ENCODE measurements around the gene TRIM27.
"Not testable (repeated sequence)": the region's sequence is repeated elsewhere in the genome, so short reads cannot be mapped to it uniquely, and the experiment has no call there.

The TRIM27 gene, protein sequence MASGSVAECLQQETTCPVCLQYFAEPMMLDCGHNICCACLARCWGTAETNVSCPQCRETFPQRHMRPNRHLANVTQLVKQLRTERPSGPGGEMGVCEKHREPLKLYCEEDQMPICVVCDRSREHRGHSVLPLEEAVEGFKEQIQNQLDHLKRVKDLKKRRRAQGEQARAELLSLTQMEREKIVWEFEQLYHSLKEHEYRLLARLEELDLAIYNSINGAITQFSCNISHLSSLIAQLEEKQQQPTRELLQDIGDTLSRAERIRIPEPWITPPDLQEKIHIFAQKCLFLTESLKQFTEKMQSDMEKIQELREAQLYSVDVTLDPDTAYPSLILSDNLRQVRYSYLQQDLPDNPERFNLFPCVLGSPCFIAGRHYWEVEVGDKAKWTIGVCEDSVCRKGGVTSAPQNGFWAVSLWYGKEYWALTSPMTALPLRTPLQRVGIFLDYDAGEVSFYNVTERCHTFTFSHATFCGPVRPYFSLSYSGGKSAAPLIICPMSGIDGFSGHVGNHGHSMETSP

DNA sequence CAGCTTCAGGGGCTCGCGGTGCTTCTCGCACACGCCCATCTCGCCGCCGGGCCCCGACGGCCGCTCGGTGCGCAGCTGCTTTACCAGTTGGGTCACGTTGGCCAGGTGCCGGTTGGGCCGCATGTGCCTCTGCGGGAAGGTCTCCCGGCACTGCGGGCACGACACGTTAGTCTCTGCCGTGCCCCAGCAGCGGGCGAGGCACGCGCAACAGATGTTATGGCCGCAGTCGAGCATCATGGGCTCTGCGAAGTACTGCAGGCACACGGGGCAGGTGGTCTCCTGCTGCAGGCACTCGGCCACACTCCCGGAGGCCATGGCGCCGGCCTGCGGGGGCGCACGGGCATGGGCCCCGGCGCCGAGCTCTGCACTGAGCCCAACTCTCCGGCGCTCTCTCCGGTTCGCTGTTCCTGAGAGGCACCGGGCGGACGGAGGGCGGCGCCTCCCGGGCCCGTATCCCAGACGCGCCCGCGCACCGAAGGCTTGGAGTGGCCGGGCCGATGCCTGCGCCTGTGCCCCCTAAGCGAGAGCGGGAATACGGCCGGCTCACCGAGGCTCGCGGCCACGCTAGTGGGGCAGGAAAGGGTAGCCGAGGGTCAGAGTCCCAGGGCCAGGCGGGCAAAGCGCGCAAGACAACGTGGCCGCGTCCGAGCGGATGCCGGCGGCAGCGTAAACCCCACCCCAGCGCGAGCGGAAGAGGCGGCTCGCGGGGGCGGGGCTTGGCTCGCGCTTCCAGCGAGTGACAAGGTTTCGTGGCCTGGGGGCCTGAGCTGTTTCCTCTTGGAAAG lies at the start of gene TRIM27:
TRIM27 (minus strand) TSS at position 668 of the 785 bp plus-strand sequence; CDS start at position 315, 353 bp downstream.
- peak; percentile 77 to 79 for DNase-seq (ENCODE audit: low read depth in 2 of 2)

DNA sequence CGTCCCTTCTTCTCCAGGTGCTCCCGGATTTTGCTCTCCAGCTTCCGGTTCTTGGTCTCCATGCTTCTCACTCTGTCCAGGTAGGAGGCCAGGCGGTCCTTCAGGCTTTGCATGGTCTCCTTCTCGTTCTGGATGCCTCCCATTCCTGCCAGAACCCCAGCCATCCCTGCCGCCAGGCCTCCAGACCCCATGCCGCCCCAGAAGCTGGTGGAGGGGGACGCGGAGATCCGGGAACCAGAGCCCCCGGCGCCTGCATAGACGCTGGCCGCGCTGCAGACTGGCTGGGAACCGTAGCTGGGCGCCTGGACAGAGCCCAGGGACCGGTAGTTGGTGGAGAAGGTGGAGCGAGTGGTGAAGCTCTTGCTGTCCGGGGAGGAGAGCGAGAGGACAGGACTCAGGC lies 46.3 kb upstream of the TRIM27 start:
- not testable (repeated sequence) for DNase-seq (ENCODE audit: low read depth in 2 of 2)

DNA sequence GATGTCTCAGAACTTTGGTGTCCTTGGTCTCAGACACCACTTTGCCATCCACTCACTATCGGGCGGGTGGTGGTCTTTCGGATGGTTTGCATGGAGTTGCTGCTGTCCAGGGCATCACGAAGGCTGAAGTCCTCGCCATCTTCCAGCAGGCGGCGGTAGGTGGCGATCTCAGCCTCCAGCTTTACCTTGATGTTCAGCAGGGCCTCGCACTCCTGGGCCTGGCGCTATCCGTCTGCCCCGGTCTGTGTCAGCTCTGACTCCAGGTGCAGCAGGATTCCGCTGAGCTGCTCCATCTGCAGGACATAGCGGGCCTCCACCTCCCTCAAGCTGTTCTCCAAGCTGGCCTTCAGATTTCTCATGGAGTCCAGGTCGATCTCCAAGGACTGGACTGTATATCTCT lies 45.3 kb upstream of the TRIM27 start:
- DNase-seq (ENCODE audit: low read depth in 2 of 2) = no peak

DNA sequence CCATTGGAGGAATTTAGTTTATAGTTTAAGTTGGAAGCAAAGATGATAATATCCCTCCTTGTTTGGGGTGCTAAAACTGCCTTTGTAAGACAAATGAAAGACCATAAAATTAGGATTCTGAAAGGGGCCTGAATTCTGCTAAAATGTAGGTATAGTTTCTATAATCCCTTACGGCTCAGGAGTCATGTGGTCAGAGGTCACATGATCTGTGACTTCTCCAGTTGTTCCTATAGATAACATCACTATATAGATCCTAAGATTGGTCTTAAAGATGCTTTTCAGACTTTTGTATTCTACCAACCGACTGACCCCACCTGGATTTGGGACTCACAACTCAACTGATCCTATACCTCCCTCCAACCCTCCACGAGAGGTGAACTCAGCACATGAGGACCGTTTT lies 44.7 kb upstream of the TRIM27 start:
- no peak for DNase-seq (ENCODE audit: low read depth in 2 of 2)

DNA sequence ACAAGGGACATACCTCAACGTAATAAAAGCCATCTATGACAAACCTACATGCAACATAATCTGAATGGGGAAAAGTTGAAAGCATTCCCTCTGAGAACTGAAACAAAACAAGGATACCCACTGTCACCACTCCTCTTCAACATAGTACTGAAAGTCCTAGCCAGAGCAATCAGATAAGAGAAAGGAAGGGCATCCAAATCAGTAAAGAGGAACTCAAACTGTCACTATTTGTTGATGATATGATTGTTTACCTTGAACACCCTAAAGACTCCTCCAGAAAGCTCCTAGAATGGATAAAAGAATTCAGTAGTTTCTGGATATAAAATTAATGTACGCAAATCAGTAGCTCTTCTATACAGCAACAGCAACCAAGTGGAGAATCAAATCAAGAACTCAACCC lies 41.9 kb upstream of the TRIM27 start:
- no peak for DNase-seq (ENCODE audit: low read depth in 2 of 2)

DNA sequence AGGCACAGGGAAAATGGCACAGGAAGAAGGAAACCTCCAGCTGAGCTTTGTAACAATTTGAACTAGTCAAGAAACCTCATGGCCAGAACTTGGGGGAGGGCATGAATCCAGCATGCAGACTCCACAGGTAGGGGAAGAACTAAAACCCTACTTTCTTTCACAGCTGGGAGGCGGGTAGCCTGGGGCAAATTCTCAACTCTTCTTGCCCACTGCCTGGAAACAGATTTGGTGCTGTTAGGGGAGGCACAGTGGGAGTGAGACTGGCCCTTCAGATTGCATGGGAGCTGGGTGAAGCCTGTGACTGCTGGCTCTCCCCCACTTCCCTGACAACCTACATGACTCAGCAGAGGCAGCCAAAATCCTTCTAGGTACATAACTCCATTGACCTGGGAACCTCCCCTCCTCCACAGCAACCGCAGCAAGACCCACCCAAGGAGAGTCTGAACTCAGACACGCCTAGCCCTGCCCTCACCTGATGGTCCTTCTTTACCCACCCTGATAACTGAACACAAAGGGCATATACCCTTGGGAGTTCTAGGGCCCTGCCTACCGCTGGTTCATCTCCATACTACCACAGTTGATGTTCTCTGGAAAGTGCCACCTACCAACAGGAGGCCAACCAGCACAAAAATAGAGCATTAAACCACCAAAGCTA lies 37.2 kb upstream of the TRIM27 start:
- DNase-seq (ENCODE audit: low read depth in 2 of 2) = no peak

DNA sequence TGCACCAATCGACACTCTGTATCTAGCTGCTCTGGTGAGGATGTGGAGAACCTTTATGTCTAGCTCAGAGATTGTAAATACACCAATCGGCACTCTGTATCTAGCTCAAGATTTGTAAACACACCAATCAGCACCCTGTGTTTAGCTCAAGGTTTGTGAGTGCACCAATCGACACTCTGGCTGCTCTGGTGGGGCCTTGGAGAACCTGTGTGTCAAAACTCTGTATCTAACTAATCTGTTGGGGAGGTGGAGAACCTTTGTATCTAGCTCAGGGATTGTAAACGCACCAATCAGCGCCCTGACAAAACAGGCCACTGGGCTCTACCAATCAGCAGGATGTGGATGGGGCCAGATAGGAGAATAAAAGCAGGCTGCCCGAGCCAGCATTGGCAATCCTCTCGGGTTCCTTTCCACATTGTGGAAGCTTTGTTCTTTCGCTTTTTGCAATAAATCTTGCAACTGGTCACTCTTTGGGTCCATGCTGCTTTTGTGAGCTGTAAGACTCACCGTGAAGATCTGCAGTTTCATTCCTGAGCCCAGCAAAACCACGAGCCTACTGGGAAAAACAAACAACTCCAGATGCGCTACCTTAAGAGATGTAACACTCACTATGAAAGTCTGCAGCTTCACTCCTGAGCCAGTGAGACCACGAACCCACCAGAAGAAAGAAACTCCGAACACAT lies 34.9 kb upstream of the TRIM27 start:
- DNase-seq (ENCODE audit: low read depth in 2 of 2) = not testable (repeated sequence)

DNA sequence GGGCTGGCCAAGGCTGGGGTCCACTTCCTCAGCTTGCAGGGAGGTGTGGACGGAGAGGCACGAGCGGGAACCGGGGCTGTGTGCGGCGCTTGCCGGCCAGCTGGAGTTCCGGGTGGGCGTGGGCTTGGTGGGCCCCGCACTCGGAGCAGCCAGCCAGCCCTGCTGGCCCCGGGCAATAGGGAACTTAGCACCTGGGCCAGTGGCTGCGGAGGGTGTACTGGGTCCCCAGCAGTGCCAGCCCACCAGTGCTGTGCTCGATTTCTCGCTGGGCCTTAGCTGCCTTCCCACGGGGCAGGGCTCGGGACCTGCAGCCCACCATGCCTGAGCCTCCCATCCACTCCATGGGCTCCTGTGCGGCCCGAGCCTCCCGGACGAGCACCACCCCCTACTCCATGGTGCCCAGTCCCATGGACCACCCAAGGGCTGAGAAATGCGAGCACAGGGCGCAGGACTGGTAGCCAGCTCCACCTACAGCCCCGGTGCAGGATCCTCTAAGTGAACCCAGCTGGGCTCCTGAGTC lies 34.1 kb upstream of the TRIM27 start:
- not testable (repeated sequence) for DNase-seq (ENCODE audit: low read depth in 2 of 2)

DNA sequence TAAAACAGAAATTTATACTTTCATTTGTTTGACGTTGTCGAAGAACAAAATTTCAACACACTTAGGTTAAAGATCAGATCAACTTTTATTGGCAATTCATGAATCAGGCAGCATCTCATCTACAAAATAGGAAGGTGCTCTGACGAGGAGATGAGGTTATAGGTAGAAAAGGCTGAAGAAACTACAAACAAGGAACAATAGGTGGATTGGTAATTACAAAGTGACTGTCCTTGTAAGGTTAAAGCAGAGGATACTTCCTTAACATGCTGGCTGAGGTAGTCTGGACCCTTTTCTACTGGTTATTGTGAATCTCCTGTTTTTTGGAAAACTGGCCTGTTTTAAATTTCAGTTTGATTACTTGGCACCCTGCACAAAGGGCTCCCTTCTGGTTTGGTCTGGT lies 32.5 kb upstream of the TRIM27 start:
- no peak for DNase-seq (ENCODE audit: low read depth in 2 of 2)

DNA sequence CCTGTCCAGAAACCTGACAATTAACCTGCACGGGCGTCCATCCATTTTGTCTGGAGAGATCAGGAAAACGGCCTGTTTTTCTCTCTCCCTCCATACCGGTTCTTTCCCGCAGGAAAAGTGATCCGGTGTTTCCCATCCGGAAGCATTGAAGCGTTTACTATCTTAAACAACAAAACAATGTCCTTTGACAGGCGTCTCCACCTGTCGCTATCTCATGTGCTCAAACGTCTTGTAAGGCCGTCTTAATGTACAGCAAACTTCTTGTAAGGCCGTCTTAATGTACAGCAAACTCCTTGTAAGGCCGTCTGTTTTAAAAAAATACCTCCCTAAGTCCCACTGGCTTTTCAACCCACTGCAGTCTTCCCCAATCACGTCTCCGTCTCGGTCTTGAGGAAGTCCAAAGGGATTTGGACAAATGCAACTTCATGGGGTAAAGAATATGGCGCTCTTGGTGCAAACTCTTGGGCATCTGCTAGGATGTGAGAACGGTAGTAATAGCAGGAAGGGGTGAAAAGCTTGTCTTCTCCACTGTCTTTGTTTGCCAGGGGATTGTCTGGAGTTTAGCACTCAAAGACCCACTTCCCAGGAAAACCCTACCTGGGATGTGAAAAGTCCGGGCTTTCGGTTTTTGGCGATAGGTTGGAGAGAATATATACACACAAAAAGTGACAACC lies 29.9 kb upstream of the TRIM27 start:
- DNase-seq (ENCODE audit: low read depth in 2 of 2) = no peak

DNA sequence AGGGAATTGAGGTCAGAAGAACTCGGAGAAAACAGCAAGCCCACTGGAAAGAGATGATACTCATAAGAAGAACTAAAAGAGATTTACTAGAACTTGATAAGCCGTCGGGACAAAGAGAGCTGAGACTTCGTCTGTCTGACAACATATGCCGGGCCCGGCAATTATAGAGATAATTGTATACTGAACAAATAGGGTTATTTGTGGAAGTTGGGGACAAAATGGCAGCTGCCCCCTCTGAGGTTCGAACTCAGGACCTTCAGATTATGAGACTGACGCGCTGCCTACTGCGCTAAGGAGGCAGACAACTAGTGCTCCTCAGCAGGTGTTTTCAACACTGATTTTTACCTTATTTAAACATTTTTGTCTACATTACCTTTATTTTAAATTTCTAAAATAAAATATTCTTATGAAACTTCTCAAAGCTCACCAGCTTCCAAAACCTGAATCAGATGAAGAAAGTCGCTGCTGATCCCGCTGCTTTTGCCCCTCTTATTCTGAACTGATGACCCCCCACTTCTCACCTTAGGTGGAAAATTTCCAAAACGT lies 29.3 kb upstream of the TRIM27 start:
- DNase-seq (ENCODE audit: low read depth in 2 of 2) = peak; percentile 36 to 43

DNA sequence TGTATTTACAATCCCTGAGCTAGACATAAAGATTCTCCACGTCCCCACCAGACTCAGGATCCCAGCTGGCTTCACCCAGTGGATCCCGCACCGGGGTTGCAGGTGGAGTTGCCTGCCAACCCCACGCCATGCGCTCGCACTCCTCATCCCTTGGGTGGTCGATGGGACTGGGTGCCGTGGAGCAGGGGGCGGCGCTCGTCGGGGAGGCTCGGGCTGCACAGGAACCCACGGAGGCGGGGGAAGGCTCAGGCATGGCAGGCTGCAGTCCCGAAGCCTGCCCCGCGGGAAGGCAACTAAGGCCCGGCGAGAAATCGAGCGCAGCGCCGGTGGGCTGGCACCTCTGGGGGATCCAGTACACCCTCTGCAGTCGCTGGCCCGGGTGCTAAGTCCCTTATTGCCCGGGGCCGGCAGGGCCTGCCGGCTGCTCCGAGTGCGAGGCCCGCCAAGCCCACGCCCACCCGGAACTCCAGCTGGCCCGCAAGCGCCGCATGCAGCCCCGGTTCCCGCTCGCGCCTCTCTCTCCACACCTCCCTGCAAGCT lies 25.9 kb upstream of the TRIM27 start:
- not testable (repeated sequence) for DNase-seq (ENCODE audit: low read depth in 2 of 2)

DNA sequence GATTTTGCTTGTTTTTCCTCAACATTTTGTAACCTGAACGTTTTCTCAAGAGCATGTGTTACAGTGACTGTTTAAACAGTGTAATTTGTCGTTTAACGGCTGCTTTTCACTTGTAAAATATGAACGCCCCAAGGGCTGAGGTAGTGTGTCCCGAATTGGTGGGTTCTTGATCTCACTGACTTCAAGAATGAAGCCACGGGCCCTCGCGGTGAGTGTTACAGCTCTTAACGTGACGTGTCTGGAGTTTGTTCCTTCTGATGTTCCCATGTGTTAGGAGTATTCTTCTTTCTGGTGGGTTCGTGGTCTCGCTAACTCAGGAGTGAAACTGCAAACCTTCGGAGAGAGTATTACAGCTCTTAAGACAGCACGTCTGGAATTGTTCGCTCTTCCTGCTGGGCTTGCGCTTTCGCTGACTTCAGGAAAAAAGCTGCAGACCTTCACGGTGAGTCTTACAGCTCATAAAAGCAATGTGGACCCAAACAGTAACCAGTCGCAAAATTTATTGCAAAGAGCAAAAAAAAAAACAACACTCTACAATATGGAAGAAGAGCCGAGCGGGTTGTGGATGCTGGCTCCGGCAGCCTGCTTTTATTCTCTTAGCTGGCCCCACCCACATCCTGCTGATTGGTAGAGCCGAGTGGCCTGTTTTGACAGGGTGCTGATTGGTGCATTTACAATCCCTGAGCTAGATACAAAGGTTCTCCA lies 25.1 kb upstream of the TRIM27 start:
- DNase-seq (ENCODE audit: low read depth in 2 of 2) = no peak

DNA sequence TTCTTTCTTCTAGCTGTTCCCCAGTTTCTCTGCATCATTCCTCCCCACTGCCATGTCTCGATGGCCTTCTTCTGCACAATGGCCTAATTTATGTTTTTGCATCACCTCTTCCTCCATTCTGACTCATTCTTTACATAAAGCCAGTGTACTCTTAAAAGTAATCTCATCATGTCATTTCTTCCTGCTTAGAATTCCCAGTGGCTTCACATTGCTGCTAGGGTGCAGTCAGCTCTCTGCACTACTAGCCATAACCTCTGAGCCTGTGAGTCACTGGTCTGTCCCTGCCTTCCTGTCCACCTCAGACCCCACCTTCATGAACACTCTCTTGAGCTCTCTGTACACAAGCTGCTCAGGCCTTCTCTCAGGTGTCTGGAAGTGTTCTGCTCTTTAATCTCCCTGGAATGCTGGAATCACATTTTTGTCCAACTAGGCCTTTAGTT lies 24.1 kb upstream of the TRIM27 start:
- no peak for DNase-seq (ENCODE audit: low read depth in 2 of 2)

DNA sequence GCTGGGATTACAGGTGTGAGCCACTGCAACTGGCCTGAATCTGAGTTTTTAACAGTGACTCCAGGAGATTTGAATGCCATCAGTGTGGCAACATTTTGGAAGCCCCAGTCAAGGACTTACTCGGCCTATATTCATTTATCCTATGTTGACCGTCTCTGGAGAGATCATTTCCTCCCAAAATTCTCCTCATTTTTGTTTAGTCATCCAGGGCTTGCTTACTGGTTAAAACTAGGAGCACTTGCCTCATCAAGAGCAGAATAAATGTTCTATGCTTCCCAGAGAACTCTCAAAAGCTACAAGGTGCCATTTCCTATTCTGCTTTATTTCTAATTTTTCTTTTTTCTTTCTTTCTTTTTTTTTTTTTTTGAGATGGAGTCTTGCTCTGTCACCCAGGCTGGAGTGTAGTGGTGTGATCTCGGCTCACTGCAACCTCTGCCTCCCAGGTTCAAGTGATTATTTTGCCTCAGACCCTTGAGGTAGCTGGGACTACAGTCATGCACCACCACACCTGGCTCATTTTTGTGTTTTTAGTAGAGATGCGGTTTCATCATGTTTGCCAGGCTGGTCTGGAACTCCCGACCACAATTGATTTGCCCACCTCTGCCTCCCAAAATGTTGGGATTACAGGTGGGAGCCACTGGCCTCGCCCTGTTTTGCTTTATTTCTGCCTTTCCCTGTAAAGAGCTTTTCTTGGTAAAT lies 23.4 kb upstream of the TRIM27 start:
- DNase-seq (ENCODE audit: low read depth in 2 of 2) = no peak

DNA sequence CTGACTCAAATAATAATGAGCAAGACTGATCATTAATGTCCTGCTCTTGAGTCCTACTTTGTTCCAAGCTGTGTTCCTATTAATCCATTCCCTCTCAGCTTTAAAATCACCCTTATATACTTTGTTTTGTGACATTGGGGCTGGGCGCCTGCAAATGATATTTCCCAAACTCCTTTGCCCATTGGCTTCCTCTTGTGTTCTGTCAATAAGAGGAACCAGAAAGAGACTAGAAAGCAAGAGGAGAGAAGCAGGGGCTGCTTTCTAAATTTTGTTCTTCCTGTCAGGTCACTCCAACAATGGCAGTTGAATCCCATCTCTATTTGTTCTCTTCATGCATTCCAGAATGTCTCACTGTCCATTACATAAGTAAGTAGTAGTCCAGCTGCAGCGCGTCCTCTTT lies 21.6 kb upstream of the TRIM27 start:
- no peak for DNase-seq (ENCODE audit: low read depth in 2 of 2)

DNA sequence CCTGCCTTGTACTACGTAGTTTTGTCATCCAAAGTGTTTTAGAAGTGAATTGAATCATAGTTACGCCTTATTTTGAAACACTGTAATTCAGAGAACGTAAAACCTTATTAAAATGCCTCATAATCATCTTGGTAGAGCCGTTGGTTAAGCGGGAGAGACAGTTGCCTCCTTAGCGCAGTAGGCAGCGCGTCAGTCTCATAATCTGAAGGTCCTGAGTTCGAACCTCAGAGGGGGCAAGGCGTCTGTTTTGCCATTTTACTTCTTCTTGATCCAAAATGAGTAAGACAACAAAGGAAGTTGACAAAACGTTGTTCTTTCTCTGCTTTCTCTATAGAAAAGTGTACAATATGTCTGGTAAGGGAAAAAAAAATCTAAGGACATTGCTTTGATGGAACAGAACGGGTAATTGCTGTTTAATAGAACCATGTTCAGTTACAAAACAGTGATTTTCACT lies 20.7 kb upstream of the TRIM27 start:
- DNase-seq (ENCODE audit: low read depth in 2 of 2) = peak; percentile 48 to 62

DNA sequence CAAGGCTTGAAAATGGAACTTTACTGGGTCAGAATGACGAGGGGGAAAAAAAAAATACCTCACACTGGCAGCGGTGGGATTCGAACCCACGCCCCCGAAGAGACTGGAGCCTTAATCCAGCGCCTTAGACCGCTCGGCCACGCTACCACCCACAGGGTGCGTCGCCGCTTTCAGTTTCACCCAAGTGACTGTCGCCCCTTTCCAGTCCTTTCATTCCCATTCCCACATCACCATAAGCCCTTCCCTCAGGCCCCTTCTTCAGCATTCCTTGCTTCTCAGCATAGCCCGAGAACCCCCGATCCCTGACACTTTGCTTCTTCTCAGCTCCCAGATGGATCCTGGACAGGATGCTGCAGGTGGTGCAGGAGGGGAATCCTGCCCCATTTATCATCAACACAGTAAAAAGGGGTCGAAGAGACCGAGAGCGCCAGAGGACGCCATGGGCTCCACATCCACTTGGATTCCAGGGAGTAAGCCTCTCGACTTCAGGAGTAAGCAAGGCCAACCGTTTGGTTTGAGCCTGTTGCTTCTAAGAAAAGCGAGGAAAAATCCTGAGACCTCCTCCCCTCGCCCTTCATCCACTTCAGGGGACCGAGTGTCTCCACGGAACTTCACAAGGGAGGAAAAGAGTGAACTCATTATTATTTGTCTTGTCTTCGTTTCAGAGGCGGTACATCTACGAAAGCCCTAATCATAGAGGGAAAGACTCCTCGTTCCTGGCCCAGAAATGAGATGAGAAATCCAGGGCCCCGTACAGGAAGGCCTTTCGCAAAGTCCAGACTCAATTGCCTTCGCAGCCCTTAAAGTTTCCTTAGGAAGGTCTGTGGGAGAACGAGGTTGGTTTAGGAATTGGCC lies 20.0 kb upstream of the TRIM27 start:
- peak; percentile 59 to 60 for DNase-seq (ENCODE audit: low read depth in 2 of 2)

Measured in stimulated activated CD8-positive, alpha-beta memory T cell treated with anti-CD3 and anti-CD28 coated beads, Interleukin-15, amount 100 ng/mL, for 48 hours (primary cell).